Superior temporal gyrus (tissue), 1 donor: Measurements from ENCODE around the gene FBXO27.
"Not testable (repeated sequence)": the region's sequence is repeated elsewhere in the genome, so short reads cannot be mapped to it uniquely, and the experiment has no call there.

Experiments
- DNase-seq: peaks from one replicate; pipeline ENCODE4 v3.0.0-alpha.2; 2016; ENCODE audit errors: extremely low spot score

The FBXO27 gene

DNA sequence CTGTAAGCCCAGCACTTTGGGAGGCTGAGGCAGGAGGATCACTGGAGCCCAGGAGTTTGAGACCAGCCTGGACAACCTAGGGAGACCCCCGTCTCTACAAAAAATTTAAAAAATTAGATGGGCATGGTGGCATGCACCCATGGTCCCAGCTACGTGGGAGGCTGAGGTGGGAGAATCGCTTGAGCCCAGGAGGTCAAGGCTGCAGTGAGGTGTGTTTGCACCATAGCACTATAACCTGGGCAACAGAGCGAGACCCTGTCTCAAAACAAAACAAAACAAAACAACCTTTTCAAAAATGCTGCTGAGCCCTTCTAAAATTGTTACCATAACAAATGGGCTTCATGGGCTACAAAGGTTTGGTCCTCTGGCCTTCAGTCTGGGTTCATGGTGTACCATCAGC is 43.7 kb downstream of the FBXO27 start:
- DNase-seq = not testable (repeated sequence)

DNA sequence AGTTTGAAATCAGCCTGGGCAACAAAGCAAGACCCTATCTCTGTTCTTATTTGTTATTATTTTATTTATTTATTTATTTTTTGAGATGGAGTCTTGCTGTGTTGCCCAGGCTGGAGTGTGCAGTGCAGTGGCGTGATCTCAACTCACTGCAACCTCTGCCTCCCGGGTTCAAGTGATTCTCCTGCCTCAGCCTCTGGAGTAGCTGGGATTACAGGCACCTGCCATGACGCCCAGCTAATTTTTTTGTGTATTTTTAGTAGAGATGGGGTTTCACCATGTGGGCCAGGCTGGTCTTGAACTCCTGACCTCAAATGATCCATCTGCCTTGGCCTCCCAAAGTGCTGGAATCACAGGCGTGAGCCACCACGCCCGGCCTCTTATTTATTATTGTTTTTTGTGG is 44.6 kb downstream of the FBXO27 start:
- not testable (repeated sequence) for DNase-seq

DNA sequence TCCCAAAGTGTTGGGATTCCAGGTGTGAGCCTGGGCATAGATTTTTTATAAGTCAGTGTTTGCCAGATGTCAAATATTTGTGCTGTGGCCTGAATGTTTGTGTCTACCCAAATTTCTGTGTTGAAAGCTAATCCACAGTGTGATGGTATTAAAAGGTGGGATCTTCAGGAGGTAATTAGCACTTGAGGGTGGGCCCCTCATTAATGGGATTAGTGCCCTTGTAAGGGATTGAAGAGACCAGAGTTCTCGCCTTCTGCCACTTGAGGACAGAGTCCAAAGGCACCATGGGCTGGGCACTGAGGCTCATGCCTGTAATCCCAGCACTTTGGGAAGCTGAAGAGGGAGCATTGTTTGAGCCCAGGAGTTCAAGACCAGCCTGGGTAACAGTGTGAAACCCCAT is 47.1 kb downstream of the FBXO27 start:
- no peak for DNase-seq

DNA sequence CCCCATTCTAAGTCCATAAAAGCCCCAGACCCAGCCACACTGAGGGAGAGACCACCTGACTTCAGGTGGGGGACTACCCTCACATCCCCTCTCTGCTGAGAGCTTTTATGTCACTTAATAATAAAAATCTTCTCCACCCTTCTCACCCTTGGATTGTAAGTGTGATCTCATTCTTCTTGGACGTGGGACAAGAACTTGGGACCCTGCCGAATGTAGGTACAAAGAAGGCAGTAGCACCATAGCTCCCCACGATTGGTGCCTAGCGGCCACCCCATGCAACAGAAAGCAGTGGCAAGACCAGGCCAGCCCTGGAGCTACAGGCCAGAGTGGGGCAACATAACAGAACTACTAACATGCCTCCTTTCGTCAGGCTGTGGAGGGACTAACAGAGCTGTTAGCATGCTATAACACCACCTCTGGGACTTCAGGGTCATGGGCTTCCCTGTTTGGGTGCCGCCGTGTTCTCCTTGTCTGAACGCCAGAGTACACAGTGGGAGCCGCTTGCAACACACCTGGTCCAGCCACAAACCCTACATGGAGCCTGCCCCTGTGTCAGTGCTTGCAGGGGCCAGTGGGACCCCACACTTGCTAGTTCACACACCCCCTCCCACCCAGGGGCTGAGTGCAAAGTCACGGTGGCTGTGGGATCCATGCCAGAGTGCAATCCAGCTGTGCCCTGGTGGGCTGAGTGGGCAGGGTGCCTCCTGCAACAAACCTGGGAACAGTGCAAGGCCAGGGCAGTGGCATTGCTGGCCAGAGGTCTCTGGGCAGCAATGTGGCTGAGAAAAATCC is 51.6 kb downstream of the FBXO27 start:
- DNase-seq = no peak

DNA sequence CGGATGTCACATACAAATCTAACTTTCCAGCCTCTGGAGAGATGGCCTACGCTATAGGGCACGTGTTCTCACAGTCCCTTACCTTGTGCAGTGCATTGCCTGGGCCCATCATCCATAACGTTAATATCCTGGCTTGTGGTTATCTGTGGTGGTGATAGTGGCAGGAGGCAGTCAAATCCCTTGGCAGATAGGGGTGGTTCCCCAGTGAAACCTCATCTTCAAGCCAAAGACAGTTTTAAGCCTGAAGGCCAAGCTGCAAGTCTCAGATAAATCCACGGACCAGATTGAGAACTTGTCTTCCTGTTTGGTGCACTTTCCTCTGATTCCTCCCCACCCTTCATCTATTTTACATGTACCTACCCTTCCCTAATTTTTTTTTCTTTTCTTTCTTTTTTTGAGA is 52.5 kb downstream of the FBXO27 start:
- DNase-seq = no peak

DNA sequence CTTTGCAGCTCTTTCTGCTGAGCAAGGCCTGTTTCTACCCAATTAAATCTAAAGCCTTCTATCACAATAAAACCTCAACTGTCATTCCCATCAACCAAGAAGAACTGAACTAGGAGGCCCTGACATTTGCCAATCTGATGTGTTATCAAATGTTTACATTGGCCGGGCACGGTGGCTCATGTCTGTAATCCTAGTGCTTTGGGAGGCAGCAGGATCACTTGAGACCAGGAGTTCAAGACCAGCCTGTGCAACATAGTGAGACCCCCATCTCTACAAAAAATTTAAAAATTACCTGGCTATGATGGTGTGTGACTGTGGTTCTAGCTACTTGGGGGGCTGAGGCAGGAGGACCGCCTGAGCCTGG is 54.0 kb downstream of the FBXO27 start:
- no peak for DNase-seq

DNA sequence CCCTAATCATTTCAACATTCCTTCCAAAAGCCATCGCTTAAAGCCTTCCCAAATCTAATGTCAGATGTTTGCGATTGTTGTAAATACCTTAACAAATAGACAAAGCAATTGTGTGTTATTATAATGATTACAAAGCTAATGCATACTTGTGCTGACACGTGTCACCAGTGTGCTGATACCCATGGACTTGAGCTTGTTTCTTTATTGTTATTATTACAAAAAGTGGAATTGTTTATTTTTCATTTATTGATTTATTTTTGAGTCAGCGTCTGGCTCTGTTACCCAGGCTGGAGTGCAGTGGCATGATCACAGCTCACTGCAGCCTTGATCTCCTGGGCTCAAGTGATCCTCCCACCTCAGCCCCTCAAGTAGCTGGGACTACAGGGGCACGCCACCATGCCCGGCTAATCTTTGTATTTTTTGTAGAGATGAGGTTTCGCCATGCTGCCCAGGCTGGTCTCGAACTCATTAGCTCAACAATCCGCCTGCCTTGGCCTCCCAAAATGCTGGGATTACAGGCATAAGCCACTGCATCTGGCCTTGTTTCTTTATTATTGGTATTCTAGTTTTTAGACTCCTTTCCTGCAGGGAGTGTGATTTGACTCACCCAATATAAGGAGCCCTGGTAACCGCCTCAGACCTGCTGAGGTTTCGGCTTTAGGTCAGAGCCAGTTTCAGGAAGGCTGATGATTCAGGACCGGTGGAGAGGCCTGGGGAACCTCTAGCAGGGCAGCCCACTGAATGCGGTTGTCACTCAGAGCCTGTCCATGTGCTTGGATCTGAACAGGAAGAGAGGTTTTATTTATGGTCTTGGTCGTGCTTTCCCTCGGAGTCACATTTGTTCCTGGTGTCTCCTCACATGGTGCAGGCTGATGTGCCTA is 54.7 kb downstream of the FBXO27 start:
- no peak for DNase-seq

DNA sequence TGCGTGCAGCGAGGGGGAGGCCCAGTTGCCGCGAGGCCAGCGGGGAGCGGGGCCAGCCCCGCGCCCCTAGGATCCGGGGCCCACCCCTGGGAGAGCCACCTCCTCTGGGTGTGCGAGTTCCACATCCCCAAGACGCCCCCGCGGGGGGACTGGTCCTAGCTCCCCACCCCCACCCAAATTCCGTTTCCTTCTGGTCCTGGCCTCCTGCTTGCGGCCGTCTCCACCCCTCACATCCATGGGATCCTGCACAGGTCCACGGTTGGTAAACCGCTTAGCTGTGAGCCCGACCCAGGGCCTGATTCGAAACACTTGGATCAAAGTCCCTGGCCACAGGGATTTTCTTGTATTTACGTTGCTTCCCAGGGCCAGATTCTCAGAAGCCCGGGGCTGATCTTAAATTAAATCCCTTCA is 56.5 kb downstream of the FBXO27 start:
- DNase-seq = no peak

DNA sequence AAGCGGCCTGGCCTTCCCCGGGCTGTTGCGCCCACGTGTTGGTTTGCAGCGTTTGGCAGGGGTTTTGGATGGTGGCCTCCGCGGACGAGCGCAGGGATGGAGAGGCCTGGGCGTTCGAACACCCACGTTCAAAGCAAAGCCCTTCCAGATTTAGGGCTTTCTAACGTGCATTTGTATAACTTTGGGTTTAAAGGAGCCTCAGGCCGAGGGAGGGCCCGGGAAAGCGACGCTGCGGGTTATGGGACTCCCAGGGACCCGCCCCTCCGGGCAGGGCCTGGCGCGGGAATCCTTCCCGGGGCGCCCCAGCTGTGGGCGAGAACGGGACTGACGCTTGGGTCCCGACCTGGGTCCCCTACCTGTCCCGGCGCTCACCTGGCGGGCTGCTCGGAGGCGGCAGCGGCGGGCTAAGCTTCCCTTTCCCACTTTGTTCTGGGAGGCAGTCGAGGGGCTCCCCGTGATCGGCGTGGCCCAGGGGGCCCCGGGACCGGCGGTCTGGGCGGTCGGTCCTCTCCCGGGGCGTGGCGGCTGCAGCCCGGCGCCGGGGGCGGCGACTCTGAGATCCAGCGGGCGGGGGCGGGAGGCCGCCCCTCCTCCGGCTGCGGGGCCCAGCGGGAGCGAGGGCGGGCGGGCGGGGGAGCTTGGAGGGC is 57.0 kb downstream of the FBXO27 start, which contains the start of gene FBXO17:
Gene FBXO17, minus strand, starts transcription at position 529 of the 647 bp plus-strand sequence. CDS start 25,423 bp downstream, outside the sequence.
- no peak for DNase-seq

DNA sequence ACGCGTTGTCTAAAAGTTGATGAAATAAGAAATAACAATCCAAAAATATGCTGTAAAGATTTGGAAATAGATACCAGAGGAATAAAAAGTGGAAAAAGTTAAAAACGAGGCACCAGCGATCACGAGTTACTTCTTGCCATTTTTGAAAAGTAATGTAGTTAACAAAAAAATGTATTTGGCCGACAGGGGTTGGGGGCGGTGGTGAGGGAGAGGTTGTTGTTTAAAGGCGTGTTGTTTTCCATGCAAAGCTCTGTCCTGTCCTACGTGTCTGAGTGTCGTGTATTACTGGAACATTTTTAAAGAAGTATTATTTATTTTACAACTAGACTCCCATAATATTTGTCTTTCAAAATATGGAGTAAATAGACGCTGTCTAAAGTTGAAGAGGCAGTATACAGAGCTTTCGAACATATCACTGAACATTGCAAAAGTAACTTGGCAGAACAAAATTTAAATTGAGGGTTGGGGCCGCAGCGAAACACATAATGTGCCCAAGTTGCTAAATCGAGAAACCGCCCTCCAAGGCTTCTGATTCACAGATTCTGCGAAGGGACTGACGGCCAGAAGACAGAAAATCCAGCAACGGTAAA is 57.6 kb downstream of the FBXO27 start:
- DNase-seq = peak; percentile 58
